Fibroblast of mammary gland (primary cell): ENCODE measurements around the gene THBS2.

Experiments
- DNase-seq: peaks from one replicate; pipeline ENCODE4 v3.0.0-alpha.2; 2010; ENCODE audit warnings: low read depth
- H3K4me3 ChIP-seq: 2 replicates; pipeline ENCODE4 v1.5.1; 2011; ENCODE audit warnings: low read depth, mild to moderate bottlenecking, low read length, moderate library complexity; ENCODE audit not compliant: control insufficient read depth
- CTCF ChIP-seq: conservative IDR thresholded peaks from 2 replicates; pipeline ENCODE4 v1.5.1; 2011; ENCODE audit warnings: low read depth, low read length, inconsistent platforms; ENCODE audit not compliant: control insufficient read depth, insufficient read depth

Gene THBS2

GRCh38 chr6:169230946-169231789 lies 22.5 kb downstream of the THBS2 start:
- no peak for DNase-seq
- H3K4me3 ChIP-seq: no peak overlapping the region
- TF ChIP-seq CTCF: no peak

- no peak for DNase-seq
- no peak for TF ChIP-seq CTCF
- H3K4me3 ChIP-seq: no peak overlapping the region
These were observed 23.4 kb downstream of the THBS2 start for GRCh38 chr6:169230322-169230665.

GRCh38 chr6:169229615-169230321 lies 23.9 kb downstream of the THBS2 start:
- TF ChIP-seq CTCF: no peak
- H3K4me3 ChIP-seq: no peak overlapping the region
- peak; percentile 47 for DNase-seq

GRCh38 chr6:169227116-169227515 lies 26.5 kb downstream of the THBS2 start:
- no peak overlapping the region for H3K4me3 ChIP-seq
- TF ChIP-seq CTCF: no peak
- DNase-seq: no peak

GRCh38 chr6:169225887-169226286 lies 27.8 kb downstream of the THBS2 start:
- H3K4me3 ChIP-seq: no peak overlapping the region
- no peak for TF ChIP-seq CTCF
- no peak for DNase-seq

- DNase-seq: no peak
- H3K4me3 ChIP-seq: no peak overlapping the region
- TF ChIP-seq CTCF: no peak
These were observed 28.5 kb downstream of the THBS2 start for GRCh38 chr6:169225131-169225576.

- H3K4me3 ChIP-seq: no peak overlapping the region
- DNase-seq: no peak
- TF ChIP-seq CTCF: no peak
These were observed 28.9 kb downstream of the THBS2 start for GRCh38 chr6:169224716-169225115.
